ENCODE results near the gene UBASH3A.

Gene UBASH3A

GRCh38 chr21:42423197-42423675 is 19.5 kb downstream of the UBASH3A start:
- Histone ChIP-seq H3K23ac (ENCODE audit: low read depth, low read length, poor library complexity) (no peak overlapping the region), H3K4me2 (ENCODE audit: insufficient read depth, low read length, poor library complexity, severe bottlenecking) (no peak overlapping the region), H4K8ac (ENCODE audit: low read depth, low read length) (no peak overlapping the region), H2BK15ac (ENCODE audit: low read length) (no peak overlapping the region), H2AFZ (ENCODE audit: low read length) (no peak overlapping the region), H3K79me1 (ENCODE audit: low read depth, low read length) (no peaks in the 10 kb centered on the region), H3K4me1 (ENCODE audit: control insufficient read depth in 2 of 2, insufficient read depth in 1 of 2, low read depth in 1 of 2, low read length in 2 of 2) (no peaks in the 10 kb centered on the region), H3K27ac (replicated peaks; ENCODE audit: low read length) (no peak overlapping the region), H3K14ac (ENCODE audit: low read length) (no peak overlapping the region), H3K18ac (ENCODE audit: low read length) (no peak overlapping the region), H3K36me3 (replicated peaks in 1 of 2; ENCODE audit: control insufficient read depth in 2 of 2, insufficient read depth in 2 of 2, low read length in 2 of 2) (no peaks in the 10 kb centered on the region), H2BK12ac (ENCODE audit: low read length) (no peak overlapping the region), H3K4ac (ENCODE audit: low read length) (no peak overlapping the region), H2BK5ac (ENCODE audit: low read length) (no peak overlapping the region), H3K27me3 (ENCODE audit: control insufficient read depth in 3 of 3, insufficient read depth in 3 of 3, low read depth in 1 of 3, low read length in 3 of 3) (no peaks in the 10 kb centered on the region), H3K9me3 (replicated peaks in 1 of 2; ENCODE audit: control insufficient read depth in 2 of 2, insufficient read depth in 1 of 2, low read depth in 1 of 2, low read length in 2 of 2) (no peaks in the 10 kb centered on the region), H4K91ac (ENCODE audit: low read depth, low read length, poor library complexity) (no peak overlapping the region), H2BK120ac (ENCODE audit: low read depth, low read length) (no peak overlapping the region), H3K4me3 (ENCODE audit: low read length in 2 of 2) (no peak overlapping the region), H3K9ac (ENCODE audit: low read depth, low read length, poor library complexity) (no peak overlapping the region), H2AK5ac (ENCODE audit: low read depth, low read length) (no peak overlapping the region)
- WGBS, 2 donors (ENCODE audit: extremely low coverage in 2 of 2, insufficient read length in 2 of 2, insufficient replicate concordance in 1 of 2): no CpG with 5 or more reads among the region's 10 CpGs
- no peak for DNase-seq (ENCODE audit: low spot score)

- no peaks in the 10 kb centered on the region for H3K4me1 ChIP-seq (ENCODE audit: control insufficient read depth in 2 of 2, insufficient read depth in 1 of 2, low read depth in 1 of 2, low read length in 2 of 2)
- no peaks in the 10 kb centered on the region for H3K27me3 ChIP-seq (ENCODE audit: control insufficient read depth in 3 of 3, insufficient read depth in 3 of 3, low read depth in 1 of 3, low read length in 3 of 3)
- no peak overlapping the region for H2BK120ac ChIP-seq (ENCODE audit: low read depth, low read length)
- no peak overlapping the region for H2AK5ac ChIP-seq (ENCODE audit: low read depth, low read length)
- no peak overlapping the region for H4K8ac ChIP-seq (ENCODE audit: low read depth, low read length)
- no peaks in the 10 kb centered on the region for H3K36me3 ChIP-seq (replicated peaks in 1 of 2; ENCODE audit: control insufficient read depth in 2 of 2, insufficient read depth in 2 of 2, low read length in 2 of 2)
- no peak overlapping the region for H3K23ac ChIP-seq (ENCODE audit: low read depth, low read length, poor library complexity)
- H3K79me1 ChIP-seq (ENCODE audit: low read depth, low read length): no peaks in the 10 kb centered on the region
- H3K9me3 ChIP-seq (replicated peaks in 1 of 2; ENCODE audit: control insufficient read depth in 2 of 2, insufficient read depth in 1 of 2, low read depth in 1 of 2, low read length in 2 of 2): no peaks in the 10 kb centered on the region
- no peak overlapping the region for H3K4me3 ChIP-seq (ENCODE audit: low read length in 2 of 2)
- WGBS, 2 donors (ENCODE audit: extremely low coverage in 2 of 2, insufficient read length in 2 of 2, insufficient replicate concordance in 1 of 2): no CpG with 5 or more reads among the region's 2 CpGs
- H3K14ac ChIP-seq (ENCODE audit: low read length): no peak overlapping the region
- no peak overlapping the region for H3K4me2 ChIP-seq (ENCODE audit: insufficient read depth, low read length, poor library complexity, severe bottlenecking)
- H3K9ac ChIP-seq (ENCODE audit: low read depth, low read length, poor library complexity): no peak overlapping the region
- H4K91ac ChIP-seq (ENCODE audit: low read depth, low read length, poor library complexity): no peak overlapping the region
- no peak overlapping the region for H2BK5ac ChIP-seq (ENCODE audit: low read length)
- H2BK12ac ChIP-seq (ENCODE audit: low read length): no peak overlapping the region
- H3K27ac ChIP-seq (replicated peaks; ENCODE audit: low read length): no peak overlapping the region
- DNase-seq (ENCODE audit: low spot score): no peak
- no peak overlapping the region for H2AFZ ChIP-seq (ENCODE audit: low read length)
- no peak overlapping the region for H2BK15ac ChIP-seq (ENCODE audit: low read length)
- no peak overlapping the region for H3K4ac ChIP-seq (ENCODE audit: low read length)
- no peak overlapping the region for H3K18ac ChIP-seq (ENCODE audit: low read length)
Measured at GRCh38 chr21:42423685-42424084, 20.0 kb downstream of the UBASH3A start.

GRCh38 chr21:42424914-42425541 is 21.3 kb downstream of the UBASH3A start:
- no peak overlapping the region for H2BK15ac ChIP-seq (ENCODE audit: low read length)
- WGBS, 2 donors (ENCODE audit: extremely low coverage in 2 of 2, insufficient read length in 2 of 2, insufficient replicate concordance in 1 of 2): no CpG with 5 or more reads among the region's 12 CpGs
- H4K8ac ChIP-seq (ENCODE audit: low read depth, low read length): no peak overlapping the region
- H3K4me1 ChIP-seq (ENCODE audit: control insufficient read depth in 2 of 2, insufficient read depth in 1 of 2, low read depth in 1 of 2, low read length in 2 of 2): no peaks in the 10 kb centered on the region
- no peak overlapping the region for H2BK120ac ChIP-seq (ENCODE audit: low read depth, low read length)
- H2BK5ac ChIP-seq (ENCODE audit: low read length): no peak overlapping the region
- H3K36me3 ChIP-seq (replicated peaks in 1 of 2; ENCODE audit: control insufficient read depth in 2 of 2, insufficient read depth in 2 of 2, low read length in 2 of 2): no peaks in the 10 kb centered on the region
- no peak overlapping the region for H4K91ac ChIP-seq (ENCODE audit: low read depth, low read length, poor library complexity)
- H3K79me1 ChIP-seq (ENCODE audit: low read depth, low read length): no peaks in the 10 kb centered on the region
- no peak overlapping the region for H2AFZ ChIP-seq (ENCODE audit: low read length)
- no peak overlapping the region for H3K18ac ChIP-seq (ENCODE audit: low read length)
- DNase-seq (ENCODE audit: low spot score): no peak
- no peak overlapping the region for H3K27ac ChIP-seq (replicated peaks; ENCODE audit: low read length)
- no peaks in the 10 kb centered on the region for H3K9me3 ChIP-seq (replicated peaks in 1 of 2; ENCODE audit: control insufficient read depth in 2 of 2, insufficient read depth in 1 of 2, low read depth in 1 of 2, low read length in 2 of 2)
- no peak overlapping the region for H2AK5ac ChIP-seq (ENCODE audit: low read depth, low read length)
- no peak overlapping the region for H3K14ac ChIP-seq (ENCODE audit: low read length)
- no peak overlapping the region for H3K23ac ChIP-seq (ENCODE audit: low read depth, low read length, poor library complexity)
- H3K4ac ChIP-seq (ENCODE audit: low read length): no peak overlapping the region
- H3K9ac ChIP-seq (ENCODE audit: low read depth, low read length, poor library complexity): no peak overlapping the region
- no peak overlapping the region for H2BK12ac ChIP-seq (ENCODE audit: low read length)
- H3K4me2 ChIP-seq (ENCODE audit: insufficient read depth, low read length, poor library complexity, severe bottlenecking): no peak overlapping the region
- H3K27me3 ChIP-seq (ENCODE audit: control insufficient read depth in 3 of 3, insufficient read depth in 3 of 3, low read depth in 1 of 3, low read length in 3 of 3): no peaks in the 10 kb centered on the region
- H3K4me3 ChIP-seq (ENCODE audit: low read length in 2 of 2): no peak overlapping the region

GRCh38 chr21:42425591-42425990 is 21.9 kb downstream of the UBASH3A start:
- Histone ChIP-seq H3K79me1 (ENCODE audit: low read depth, low read length) (no peaks in the 10 kb centered on the region), H2AK5ac (ENCODE audit: low read depth, low read length) (no peak overlapping the region), H2BK15ac (ENCODE audit: low read length) (no peak overlapping the region), H3K27me3 (ENCODE audit: control insufficient read depth in 3 of 3, insufficient read depth in 3 of 3, low read depth in 1 of 3, low read length in 3 of 3) (no peaks in the 10 kb centered on the region), H3K23ac (ENCODE audit: low read depth, low read length, poor library complexity) (no peak overlapping the region), H2BK12ac (ENCODE audit: low read length) (no peak overlapping the region), H3K4me3 (ENCODE audit: low read length in 2 of 2) (no peak overlapping the region), H2BK5ac (ENCODE audit: low read length) (no peak overlapping the region), H3K9me3 (replicated peaks in 1 of 2; ENCODE audit: control insufficient read depth in 2 of 2, insufficient read depth in 1 of 2, low read depth in 1 of 2, low read length in 2 of 2) (no peaks in the 10 kb centered on the region), H2BK120ac (ENCODE audit: low read depth, low read length) (no peak overlapping the region), H3K36me3 (replicated peaks in 1 of 2; ENCODE audit: control insufficient read depth in 2 of 2, insufficient read depth in 2 of 2, low read length in 2 of 2) (no peaks in the 10 kb centered on the region), H3K14ac (ENCODE audit: low read length) (no peak overlapping the region), H4K91ac (ENCODE audit: low read depth, low read length, poor library complexity) (no peak overlapping the region), H3K4me1 (ENCODE audit: control insufficient read depth in 2 of 2, insufficient read depth in 1 of 2, low read depth in 1 of 2, low read length in 2 of 2) (no peaks in the 10 kb centered on the region), H3K4ac (ENCODE audit: low read length) (no peak overlapping the region), H3K27ac (replicated peaks; ENCODE audit: low read length) (no peak overlapping the region), H3K9ac (ENCODE audit: low read depth, low read length, poor library complexity) (no peak overlapping the region), H2AFZ (ENCODE audit: low read length) (no peak overlapping the region), H3K4me2 (ENCODE audit: insufficient read depth, low read length, poor library complexity, severe bottlenecking) (no peak overlapping the region), H4K8ac (ENCODE audit: low read depth, low read length) (no peak overlapping the region), H3K18ac (ENCODE audit: low read length) (no peak overlapping the region)
- WGBS, 2 donors (ENCODE audit: extremely low coverage in 2 of 2, insufficient read length in 2 of 2, insufficient replicate concordance in 1 of 2): no CpG with 5 or more reads among the region's 4 CpGs
- no peak for DNase-seq (ENCODE audit: low spot score)
